GM23338 (cell line): Measurements from ENCODE around the gene SURF4. TPM values are rescaled to one million over a fixed set of nuclear protein-coding genes. Genes with fewer than 3 reads are reported as not detected.

Experiments
- ATAC-seq: fragments of 200-7000 bp; cut with Tn5 transposase; 3 replicates; pipeline ENCODE4 v1.9.1; 2020
- DNase-seq: peaks from one replicate; pipeline ENCODE4 v3.0.0-alpha.2; 2015; ENCODE audit warnings: low spot score
- H2AFZ ChIP-seq: fragments of 200-600 bp; sonication (generic); 2 replicates; pipeline ENCODE4 v1.8.0; 2016; ENCODE audit warnings: antibody characterized with exemption, mild to moderate bottlenecking, moderate library complexity
- H3F3A ChIP-seq: fragments of 200-600 bp; sonication (generic); replicated peaks from 2 replicates; pipeline ENCODE4 v1.8.0; 2017; ENCODE audit warnings: antibody characterized with exemption, mixed run types, low read depth
- H3K27ac ChIP-seq: fragments of 200-600 bp; sonication (generic); 2 replicates; pipeline ENCODE4 v1.6.1; 2016; ENCODE audit warnings: low read depth
- H3K27me3 ChIP-seq: fragments of 200-600 bp; sonication (generic); 2 replicates; pipeline ENCODE4 v1.8.0; 2016; ENCODE audit warnings: mild to moderate bottlenecking, mixed run types, moderate library complexity; ENCODE audit not compliant: insufficient read depth
- H3K36me3 ChIP-seq: fragments of 200-600 bp; sonication (generic); 2 replicates; pipeline ENCODE4 v1.8.0; 2016; ENCODE audit warnings: mild to moderate bottlenecking; ENCODE audit not compliant: insufficient read depth
- H3K4me1 ChIP-seq: fragments of 200-600 bp; sonication (generic); 2 replicates; pipeline ENCODE4 v1.8.0; 2016; ENCODE audit warnings: mild to moderate bottlenecking, moderate library complexity; ENCODE audit not compliant: insufficient read depth
- H3K4me2 ChIP-seq: fragments of 200-600 bp; sonication (generic); 2 replicates; pipeline ENCODE4 v1.7.1; 2017; ENCODE audit warnings: mixed run types
- H3K4me3 ChIP-seq: fragments of 200-600 bp; sonication (generic); 2 replicates; pipeline ENCODE4 v1.6.1; 2016; ENCODE audit warnings: mixed run types
- H3K79me2 ChIP-seq: fragments of 200-600 bp; sonication (generic); replicated peaks from 2 replicates; pipeline ENCODE4 v1.8.0; 2017; ENCODE audit warnings: mild to moderate bottlenecking; ENCODE audit not compliant: insufficient read depth
- H3K9me2 ChIP-seq: fragments of 200-600 bp; sonication (generic); 2 replicates; pipeline ENCODE4 v1.8.0; 2017; ENCODE audit not compliant: insufficient read depth
- H4K20me1 ChIP-seq: fragments of 200-600 bp; sonication (generic); replicated peaks from 2 replicates; pipeline ENCODE4 v1.8.0; 2017; ENCODE audit warnings: mild to moderate bottlenecking; ENCODE audit not compliant: insufficient read depth
- H3K27ac Mint-ChIP-seq: 2 replicates; pipeline ENCODE4 v1.8.0; 2020; ENCODE audit warnings: inconsistent platforms, mild to moderate bottlenecking, moderate library complexity, mixed read lengths
- H3K27me3 Mint-ChIP-seq: 3 replicates; pipeline ENCODE4 v1.8.0; 2022; ENCODE audit warnings: low read depth, mild to moderate bottlenecking, moderate library complexity, mixed read lengths, inconsistent platforms; ENCODE audit not compliant: insufficient read depth, poor library complexity
- H3K36me3 Mint-ChIP-seq: 3 replicates; pipeline ENCODE4 v1.8.0; 2021; ENCODE audit warnings: low read depth, mild to moderate bottlenecking, inconsistent platforms, moderate library complexity, mixed read lengths
- H3K4me1 Mint-ChIP-seq: 3 replicates; pipeline ENCODE4 v1.8.0; 2020; ENCODE audit warnings: mild to moderate bottlenecking, inconsistent platforms, mixed read lengths
- H3K4me3 Mint-ChIP-seq: 3 replicates; pipeline ENCODE4 v1.8.0; 2021; ENCODE audit warnings: moderate library complexity, mild to moderate bottlenecking, inconsistent platforms, mixed read lengths
- H3K9me3 Mint-ChIP-seq: 3 replicates; pipeline ENCODE4 v1.8.0; 2020; ENCODE audit warnings: moderate library complexity, mild to moderate bottlenecking, inconsistent platforms, mixed read lengths
- EZH2phosphoT487 ChIP-seq: fragments of 200-600 bp; sonication (generic); IDR thresholded peaks from one replicate; pipeline ENCODE4 v1.8.1; 2018; ENCODE audit warnings: antibody characterized with exemption; ENCODE audit not compliant: unreplicated experiment
- NANOG ChIP-seq: IDR thresholded peaks from 2 replicates; pipeline ENCODE4 v1.6.1; 2016; ENCODE audit warnings: antibody characterized with exemption, borderline replicate concordance
- POLR2AphosphoS5 ChIP-seq: IDR thresholded peaks from 2 replicates; pipeline ENCODE4 v1.6.1; 2016; ENCODE audit warnings: antibody characterized with exemption, low read depth
- REST ChIP-seq: IDR thresholded peaks from one replicate; pipeline ENCODE4 v1.6.1; 2018; ENCODE audit warnings: antibody characterized with exemption; ENCODE audit not compliant: unreplicated experiment
- STAT1 ChIP-seq: IDR thresholded peaks from one replicate; pipeline ENCODE4 v1.6.1; 2016; ENCODE audit warnings: antibody characterized with exemption; ENCODE audit not compliant: unreplicated experiment
- polyA plus RNA-seq: library from polyadenylated mRNA; unstranded; fragments of >200 nt; fragmentation: Nextera tagmentation; extraction: Ambion mirVana; gene quantifications from 2 replicates; pipeline ENCODE4 v1.2.1, GENCODE V29; 2016
- total RNA-seq: library from RNA; depleted of rRNA; stranded (reverse); fragments of >200 nt; shearing (Covaris generic); gene quantifications from 2 replicates; pipeline ENCODE4 v1.2.3, GENCODE V29; 2014
- TF ChIP-seq, protein P1 (sequence below): fragments of 250-450 bp; sonication (Bioruptor Pico); IDR thresholded peaks from 2 replicates; pipeline ENCODE4 v1.5.0; 2020; ENCODE audit warnings: mild to moderate bottlenecking, moderate library complexity
- TF ChIP-seq, protein P2 (sequence below), 2 experiments: fragments of 200-600 bp in 1 of 2; sonication (generic) in 1 of 2; conservative IDR thresholded peaks; 2 replicates each; pipeline versions ENCODE4 v1.5.1 to v1.6.1; 2016 to 2017; ENCODE audit warnings: antibody characterized with exemption in 2 of 2, low read depth in 2 of 2, mild to moderate bottlenecking in 2 of 2, moderate library complexity in 1 of 2
- TF ChIP-seq, protein P3 (sequence below): IDR thresholded peaks from 2 replicates; pipeline ENCODE4 v1.6.1; 2016; ENCODE audit warnings: antibody characterized with exemption

SURF4 gene
- total and polyA plus RNA-seq, 2 experiments from 2014 or later, result 66.3 to 242 TPM

- DNase-seq (peak; percentile 99), ATAC-seq (peak; percentile 62)
- Histone ChIP-seq H3K9me2 (no peaks in the 10 kb centered on the region), H2AFZ (no peak within 1 kb of the TSS), H3F3A (peaks cover 59% of the 10 kb centered on the region), H4K20me1 (peaks cover 56% of the 10 kb centered on the region), H3K4me3 (peak within 1 kb of the TSS; percentile 98), H3K4me2 (peak within 1 kb of the TSS; percentile 99), H3K36me3 (peaks cover 46% of the 10 kb centered on the region), H3K27ac (peak within 1 kb of the TSS; percentile 96), H3K79me2 (peaks cover 43% of the 10 kb centered on the region), H3K4me1 (peaks cover 20% of the 10 kb centered on the region), H3K27me3 (no peaks in the 10 kb centered on the region)
- H3K27ac Mint-ChIP-seq, result peak within 1 kb of the TSS; percentile 100
- H3K4me3 Mint-ChIP-seq, result peak within 1 kb of the TSS; percentile 94
- TF ChIP-seq REST (peak; percentile 43), NANOG (no peak), POLR2AphosphoS5 (peak; percentile 99), EZH2phosphoT487 (no peak), STAT1 (no peak)
- TF ChIP-seq, protein P1, sequence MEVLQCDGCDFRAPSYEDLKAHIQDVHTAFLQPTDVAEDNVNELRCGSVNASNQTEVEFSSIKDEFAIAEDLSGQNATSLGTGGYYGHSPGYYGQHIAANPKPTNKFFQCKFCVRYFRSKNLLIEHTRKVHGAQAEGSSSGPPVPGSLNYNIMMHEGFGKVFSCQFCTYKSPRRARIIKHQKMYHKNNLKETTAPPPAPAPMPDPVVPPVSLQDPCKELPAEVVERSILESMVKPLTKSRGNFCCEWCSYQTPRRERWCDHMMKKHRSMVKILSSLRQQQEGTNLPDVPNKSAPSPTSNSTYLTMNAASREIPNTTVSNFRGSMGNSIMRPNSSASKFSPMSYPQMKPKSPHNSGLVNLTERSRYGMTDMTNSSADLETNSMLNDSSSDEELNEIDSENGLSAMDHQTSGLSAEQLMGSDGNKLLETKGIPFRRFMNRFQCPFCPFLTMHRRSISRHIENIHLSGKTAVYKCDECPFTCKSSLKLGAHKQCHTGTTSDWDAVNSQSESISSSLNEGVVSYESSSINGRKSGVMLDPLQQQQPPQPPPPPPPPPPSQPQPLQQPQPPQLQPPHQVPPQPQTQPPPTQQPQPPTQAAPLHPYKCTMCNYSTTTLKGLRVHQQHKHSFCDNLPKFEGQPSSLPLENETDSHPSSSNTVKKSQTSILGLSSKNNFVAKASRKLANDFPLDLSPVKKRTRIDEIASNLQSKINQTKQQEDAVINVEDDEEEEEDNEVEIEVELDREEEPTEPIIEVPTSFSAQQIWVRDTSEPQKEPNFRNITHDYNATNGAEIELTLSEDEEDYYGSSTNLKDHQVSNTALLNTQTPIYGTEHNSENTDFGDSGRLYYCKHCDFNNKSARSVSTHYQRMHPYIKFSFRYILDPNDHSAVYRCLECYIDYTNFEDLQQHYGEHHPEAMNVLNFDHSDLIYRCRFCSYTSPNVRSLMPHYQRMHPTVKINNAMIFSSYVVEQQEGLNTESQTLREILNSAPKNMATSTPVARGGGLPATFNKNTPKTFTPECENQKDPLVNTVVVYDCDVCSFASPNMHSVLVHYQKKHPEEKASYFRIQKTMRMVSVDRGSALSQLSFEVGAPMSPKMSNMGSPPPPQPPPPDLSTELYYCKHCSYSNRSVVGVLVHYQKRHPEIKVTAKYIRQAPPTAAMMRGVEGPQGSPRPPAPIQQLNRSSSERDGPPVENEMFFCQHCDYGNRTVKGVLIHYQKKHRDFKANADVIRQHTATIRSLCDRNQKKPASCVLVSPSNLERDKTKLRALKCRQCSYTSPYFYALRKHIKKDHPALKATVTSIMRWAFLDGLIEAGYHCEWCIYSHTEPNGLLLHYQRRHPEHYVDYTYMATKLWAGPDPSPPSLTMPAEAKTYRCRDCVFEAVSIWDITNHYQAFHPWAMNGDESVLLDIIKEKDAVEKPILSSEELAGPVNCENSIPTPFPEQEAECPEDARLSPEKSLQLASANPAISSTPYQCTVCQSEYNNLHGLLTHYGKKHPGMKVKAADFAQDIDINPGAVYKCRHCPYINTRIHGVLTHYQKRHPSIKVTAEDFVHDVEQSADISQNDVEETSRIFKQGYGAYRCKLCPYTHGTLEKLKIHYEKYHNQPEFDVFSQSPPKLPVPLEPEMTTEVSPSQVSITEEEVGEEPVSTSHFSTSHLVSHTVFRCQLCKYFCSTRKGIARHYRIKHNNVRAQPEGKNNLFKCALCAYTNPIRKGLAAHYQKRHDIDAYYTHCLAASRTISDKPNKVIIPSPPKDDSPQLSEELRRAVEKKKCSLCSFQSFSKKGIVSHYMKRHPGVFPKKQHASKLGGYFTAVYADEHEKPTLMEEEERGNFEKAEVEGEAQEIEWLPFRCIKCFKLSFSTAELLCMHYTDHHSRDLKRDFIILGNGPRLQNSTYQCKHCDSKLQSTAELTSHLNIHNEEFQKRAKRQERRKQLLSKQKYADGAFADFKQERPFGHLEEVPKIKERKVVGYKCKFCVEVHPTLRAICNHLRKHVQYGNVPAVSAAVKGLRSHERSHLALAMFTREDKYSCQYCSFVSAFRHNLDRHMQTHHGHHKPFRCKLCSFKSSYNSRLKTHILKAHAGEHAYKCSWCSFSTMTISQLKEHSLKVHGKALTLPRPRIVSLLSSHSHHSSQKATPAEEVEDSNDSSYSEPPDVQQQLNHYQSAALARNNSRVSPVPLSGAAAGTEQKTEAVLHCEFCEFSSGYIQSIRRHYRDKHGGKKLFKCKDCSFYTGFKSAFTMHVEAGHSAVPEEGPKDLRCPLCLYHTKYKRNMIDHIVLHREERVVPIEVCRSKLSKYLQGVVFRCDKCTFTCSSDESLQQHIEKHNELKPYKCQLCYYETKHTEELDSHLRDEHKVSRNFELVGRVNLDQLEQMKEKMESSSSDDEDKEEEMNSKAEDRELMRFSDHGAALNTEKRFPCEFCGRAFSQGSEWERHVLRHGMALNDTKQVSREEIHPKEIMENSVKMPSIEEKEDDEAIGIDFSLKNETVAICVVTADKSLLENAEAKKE (CRISPR knock-in tag), result no peak
- TF ChIP-seq, protein P2, sequence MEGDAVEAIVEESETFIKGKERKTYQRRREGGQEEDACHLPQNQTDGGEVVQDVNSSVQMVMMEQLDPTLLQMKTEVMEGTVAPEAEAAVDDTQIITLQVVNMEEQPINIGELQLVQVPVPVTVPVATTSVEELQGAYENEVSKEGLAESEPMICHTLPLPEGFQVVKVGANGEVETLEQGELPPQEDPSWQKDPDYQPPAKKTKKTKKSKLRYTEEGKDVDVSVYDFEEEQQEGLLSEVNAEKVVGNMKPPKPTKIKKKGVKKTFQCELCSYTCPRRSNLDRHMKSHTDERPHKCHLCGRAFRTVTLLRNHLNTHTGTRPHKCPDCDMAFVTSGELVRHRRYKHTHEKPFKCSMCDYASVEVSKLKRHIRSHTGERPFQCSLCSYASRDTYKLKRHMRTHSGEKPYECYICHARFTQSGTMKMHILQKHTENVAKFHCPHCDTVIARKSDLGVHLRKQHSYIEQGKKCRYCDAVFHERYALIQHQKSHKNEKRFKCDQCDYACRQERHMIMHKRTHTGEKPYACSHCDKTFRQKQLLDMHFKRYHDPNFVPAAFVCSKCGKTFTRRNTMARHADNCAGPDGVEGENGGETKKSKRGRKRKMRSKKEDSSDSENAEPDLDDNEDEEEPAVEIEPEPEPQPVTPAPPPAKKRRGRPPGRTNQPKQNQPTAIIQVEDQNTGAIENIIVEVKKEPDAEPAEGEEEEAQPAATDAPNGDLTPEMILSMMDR (conservative IDR thresholded peaks at IDR 0.05; ENCODE audit: low read depth in 2 of 2), result no peak
- TF ChIP-seq, protein P3, sequence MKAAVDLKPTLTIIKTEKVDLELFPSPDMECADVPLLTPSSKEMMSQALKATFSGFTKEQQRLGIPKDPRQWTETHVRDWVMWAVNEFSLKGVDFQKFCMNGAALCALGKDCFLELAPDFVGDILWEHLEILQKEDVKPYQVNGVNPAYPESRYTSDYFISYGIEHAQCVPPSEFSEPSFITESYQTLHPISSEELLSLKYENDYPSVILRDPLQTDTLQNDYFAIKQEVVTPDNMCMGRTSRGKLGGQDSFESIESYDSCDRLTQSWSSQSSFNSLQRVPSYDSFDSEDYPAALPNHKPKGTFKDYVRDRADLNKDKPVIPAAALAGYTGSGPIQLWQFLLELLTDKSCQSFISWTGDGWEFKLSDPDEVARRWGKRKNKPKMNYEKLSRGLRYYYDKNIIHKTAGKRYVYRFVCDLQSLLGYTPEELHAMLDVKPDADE, result peak; percentile 72; the same call in 1 of the 2 replicates
- H3K36me3 Mint-ChIP-seq, result peaks cover 89% of the 10 kb centered on the region
- no peaks in the 10 kb centered on the region; the same call in 1 of the 3 replicates for H3K9me3 Mint-ChIP-seq
- peaks cover 23% of the 10 kb centered on the region for H3K4me1 Mint-ChIP-seq
- peaks cover 25% of the 10 kb centered on the region for H3K27me3 Mint-ChIP-seq
These were observed 27.7 kb downstream of the SURF4 start, which contains the start of the genes MED22 and RPL7A for GRCh38 chr9:133347985-133348717. TSS of gene MED22 (minus strand) at chr9:133348131. CDS start at chr9:133346662, 1,469 bp downstream. TSS of gene RPL7A (plus strand) at chr9:133348218. CDS start at chr9:133348244, 26 bp downstream.
